ENCODE results near the gene KLHL21. TPM values are rescaled to one million over a fixed set of nuclear protein-coding genes. Genes with fewer than 3 reads are reported as not detected.

KLHL21 gene
- total RNA-seq, 2 experiments from 2014 or later: 18.1 to 19.4 TPM

DNA sequence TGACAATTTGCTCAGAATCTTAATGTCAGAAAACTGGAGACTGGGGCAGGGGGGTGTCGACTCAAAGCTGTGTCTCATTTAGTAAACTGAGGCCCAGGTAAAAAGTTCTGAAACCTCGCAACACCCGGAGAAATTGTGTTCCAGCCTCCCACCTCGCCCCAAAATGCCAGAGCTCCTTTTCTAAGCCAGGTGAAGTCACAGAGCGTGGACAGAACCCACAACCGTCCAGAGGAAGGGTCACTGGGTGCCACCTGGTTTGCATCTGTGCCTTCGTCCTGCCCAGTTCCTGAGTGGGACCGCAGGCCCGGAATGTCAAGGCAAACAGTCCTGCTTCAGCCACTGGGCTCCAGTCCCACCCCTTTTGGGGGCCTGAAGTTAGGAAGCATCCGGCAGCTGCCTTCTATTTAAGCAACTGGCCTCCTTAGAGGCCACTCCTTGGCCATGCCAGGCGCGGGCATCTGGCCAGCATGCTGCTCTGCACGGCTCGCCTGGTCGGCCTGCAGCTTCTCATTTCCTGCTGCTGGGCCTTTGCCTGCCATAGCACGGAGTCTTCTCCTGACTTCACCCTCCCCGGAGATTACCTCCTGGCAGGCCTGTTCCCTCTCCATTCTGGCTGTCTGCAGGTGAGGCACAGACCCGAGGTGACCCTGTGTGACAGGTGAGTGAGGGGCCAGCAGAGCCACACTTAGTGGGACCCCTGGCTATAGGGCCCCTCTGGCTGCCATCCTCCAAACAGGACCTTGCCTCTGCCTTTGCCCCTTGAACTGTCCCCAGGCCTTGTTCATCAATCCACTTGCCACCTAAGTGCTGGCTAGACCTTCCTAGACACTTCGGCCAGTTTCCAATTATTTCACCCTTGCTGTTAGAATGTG, 47.5 kb downstream of the KLHL21 start, which contains the start of gene TAS1R1:
TSS of gene TAS1R1 (plus strand) at position 401 of the 872 bp plus-strand sequence. CDS start at position 468, 67 bp downstream.
- H3K36me3 Mint-ChIP-seq: peaks cover 3% of the 10 kb centered on the region
- CTCF ChIA-PET: interaction anchor here (0.6 to 3.7 kb wide), 30 partner anchors 10 to 319 kb away, joined by 3 to 26 read pairs (median 4); partner anchors contain the start of genes ICMT, PLEKHG5, THAP3 and ZBTB48
- peak within 1 kb of the TSS; percentile 18 for H3K27ac Mint-ChIP-seq
- peaks cover 13% of the 10 kb centered on the region for H3K4me1 Mint-ChIP-seq (ENCODE audit: low read depth)
- H3K27me3 Mint-ChIP-seq: no peaks in the 10 kb centered on the region
- no peak for DNase-seq
- H3K9me3 Mint-ChIP-seq: no peaks in the 10 kb centered on the region
- POLR2A ChIA-PET: interaction anchor here (0.7 to 2.2 kb wide), 5 partner anchors 24 to 55 kb away, joined by 3 to 9 read pairs (median 3); partner anchors contain the start of genes KLHL21 and ZBTB48
- H3K4me3 Mint-ChIP-seq: peak within 1 kb of the TSS; percentile 76
- intact Hi-C loops (cut with micrococcal nuclease): loop anchor here (1.0 to 5.0 kb wide), 3 partner anchors 24 to 63 kb away; partner anchors contain the start of genes PLEKHG5 and ZBTB48

DNA sequence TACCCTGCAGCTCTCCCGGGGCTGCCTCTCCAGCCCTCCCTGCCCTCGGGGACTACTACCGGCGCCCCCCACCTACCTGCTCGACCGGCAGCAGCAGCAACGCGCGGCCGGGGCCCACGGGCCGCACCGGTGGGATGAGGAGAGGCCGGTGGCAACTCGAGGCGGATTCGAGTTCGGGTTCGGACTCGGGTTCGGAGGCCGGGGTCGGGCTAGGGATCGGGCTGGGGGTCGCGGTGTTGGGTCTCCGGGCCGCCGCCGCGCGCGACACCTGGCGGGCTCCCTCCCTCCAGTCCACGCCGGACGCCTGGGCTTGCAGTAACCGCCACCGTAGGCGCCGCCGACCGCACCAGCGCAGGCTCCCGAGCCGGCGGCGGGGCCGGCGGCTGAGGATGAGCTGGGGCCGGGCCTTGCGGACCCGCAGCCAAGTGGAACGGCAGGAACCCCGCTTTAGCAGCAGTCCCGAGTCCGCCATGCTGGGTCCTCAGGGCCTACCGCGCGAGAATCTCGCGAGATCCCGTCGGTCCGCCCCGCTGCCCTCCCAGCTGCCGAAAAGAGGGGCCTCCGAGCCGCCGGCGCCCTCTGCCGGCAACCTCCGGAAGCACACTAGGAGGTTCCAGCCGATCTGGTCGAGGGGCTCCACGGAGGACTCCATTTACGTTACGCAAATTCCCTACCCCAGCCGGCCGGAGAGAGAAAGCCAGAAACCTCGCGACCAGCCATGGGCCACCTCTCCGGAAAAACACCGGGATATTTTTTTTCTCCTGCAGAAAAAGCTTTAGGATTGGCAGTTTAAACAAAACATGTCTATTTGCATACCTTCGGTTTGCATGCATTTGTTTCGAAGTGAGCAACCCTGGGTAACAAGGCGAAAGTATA, 48.4 kb downstream of the KLHL21 start, which contains the start of gene NOL9:
TSS of gene NOL9 (minus strand) at position 483 of the 876 bp plus-strand sequence. CDS start at position 472, 11 bp downstream.
- intact Hi-C loops (cut with micrococcal nuclease): loop anchor here (1.0 to 5.0 kb wide), 3 partner anchors 25 to 62 kb away; partner anchors contain the start of genes PLEKHG5 and ZBTB48
- CTCF ChIA-PET: interaction anchor here (0.5 to 3.7 kb wide), 35 partner anchors 9 to 318 kb away, joined by 3 to 26 read pairs (median 4); partner anchors contain the start of genes ICMT, PLEKHG5, THAP3 and ZBTB48
- peaks cover 4% of the 10 kb centered on the region for H3K36me3 Mint-ChIP-seq
- POLR2A ChIA-PET: interaction anchor here (0.7 to 2.2 kb wide), 6 partner anchors 25 to 63 kb away, joined by 3 to 9 read pairs (median 4); partner anchors contain the start of genes KLHL21, PLEKHG5 and ZBTB48
- peaks cover 13% of the 10 kb centered on the region for H3K4me1 Mint-ChIP-seq (ENCODE audit: low read depth)
- peak; percentile 97 for DNase-seq
- peak within 1 kb of the TSS; percentile 76 for H3K4me3 Mint-ChIP-seq
- no peaks in the 10 kb centered on the region for H3K9me3 Mint-ChIP-seq
- H3K27ac Mint-ChIP-seq: peak within 1 kb of the TSS; percentile 18
- no peaks in the 10 kb centered on the region for H3K27me3 Mint-ChIP-seq

DNA sequence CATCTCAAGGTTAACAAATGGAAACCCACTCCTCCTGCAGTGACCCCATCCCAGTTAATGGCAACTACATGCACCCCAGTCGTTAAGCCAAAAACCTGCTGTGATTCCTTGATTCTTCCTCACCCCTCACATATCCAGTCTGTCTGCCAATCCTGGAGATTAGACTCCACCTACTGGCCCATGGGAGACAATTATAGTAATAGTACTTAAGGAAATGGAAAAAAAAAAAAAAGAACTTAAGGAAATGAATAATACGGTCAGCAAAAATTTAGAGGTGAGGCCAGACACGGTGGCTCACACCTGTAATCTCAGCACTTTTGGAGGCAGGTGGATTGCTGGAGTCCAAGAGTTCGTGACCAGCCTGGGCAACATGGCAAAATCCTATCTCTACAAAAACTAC, 55.4 kb downstream of the KLHL21 start:
- Mint-ChIP-seq H3K27ac (peak overlapping the region; percentile 83), H3K4me3 (no peak overlapping the region), H3K4me1 (ENCODE audit: low read depth) (peaks cover 33% of the 10 kb centered on the region), H3K36me3 (peaks cover 34% of the 10 kb centered on the region), H3K9me3 (no peaks in the 10 kb centered on the region), H3K27me3 (no peaks in the 10 kb centered on the region)
- POLR2A ChIA-PET: no interaction called here
- no peak for DNase-seq
- intact Hi-C loops (cut with micrococcal nuclease): no loop called here
- CTCF ChIA-PET: no interaction called here

DNA sequence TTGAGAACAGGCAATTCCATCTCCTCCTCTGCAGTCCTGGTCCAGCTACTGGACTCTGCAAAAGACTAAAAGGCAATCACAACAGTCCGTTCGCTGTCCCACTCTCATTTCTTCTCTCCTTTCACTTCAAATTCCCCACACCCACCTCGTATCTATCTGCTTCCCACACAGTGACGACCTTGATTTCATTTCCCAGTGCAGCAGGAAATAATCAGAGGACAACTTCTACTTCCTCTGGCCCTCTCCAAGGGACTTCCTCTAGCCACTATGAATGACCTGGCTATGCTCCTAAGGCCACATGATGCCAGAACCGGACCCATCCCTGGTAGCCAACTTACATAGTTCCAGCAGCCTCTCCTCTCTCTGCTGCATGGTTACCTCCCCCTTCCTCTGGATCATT, 56.3 kb downstream of the KLHL21 start:
- POLR2A ChIA-PET: no interaction called here
- DNase-seq: no peak
- Mint-ChIP-seq H3K27ac (peak overlapping the region; percentile 83), H3K4me3 (no peak overlapping the region), H3K9me3 (no peaks in the 10 kb centered on the region), H3K36me3 (peaks cover 38% of the 10 kb centered on the region), H3K27me3 (no peaks in the 10 kb centered on the region), H3K4me1 (ENCODE audit: low read depth) (peaks cover 30% of the 10 kb centered on the region)
- CTCF ChIA-PET: interaction anchor here (0.5 kb wide), 1 partner anchor 9 kb away, joined by 4 read pairs; no protein-coding TSS in a partner anchor
- intact Hi-C loops (cut with micrococcal nuclease): no loop called here

DNA sequence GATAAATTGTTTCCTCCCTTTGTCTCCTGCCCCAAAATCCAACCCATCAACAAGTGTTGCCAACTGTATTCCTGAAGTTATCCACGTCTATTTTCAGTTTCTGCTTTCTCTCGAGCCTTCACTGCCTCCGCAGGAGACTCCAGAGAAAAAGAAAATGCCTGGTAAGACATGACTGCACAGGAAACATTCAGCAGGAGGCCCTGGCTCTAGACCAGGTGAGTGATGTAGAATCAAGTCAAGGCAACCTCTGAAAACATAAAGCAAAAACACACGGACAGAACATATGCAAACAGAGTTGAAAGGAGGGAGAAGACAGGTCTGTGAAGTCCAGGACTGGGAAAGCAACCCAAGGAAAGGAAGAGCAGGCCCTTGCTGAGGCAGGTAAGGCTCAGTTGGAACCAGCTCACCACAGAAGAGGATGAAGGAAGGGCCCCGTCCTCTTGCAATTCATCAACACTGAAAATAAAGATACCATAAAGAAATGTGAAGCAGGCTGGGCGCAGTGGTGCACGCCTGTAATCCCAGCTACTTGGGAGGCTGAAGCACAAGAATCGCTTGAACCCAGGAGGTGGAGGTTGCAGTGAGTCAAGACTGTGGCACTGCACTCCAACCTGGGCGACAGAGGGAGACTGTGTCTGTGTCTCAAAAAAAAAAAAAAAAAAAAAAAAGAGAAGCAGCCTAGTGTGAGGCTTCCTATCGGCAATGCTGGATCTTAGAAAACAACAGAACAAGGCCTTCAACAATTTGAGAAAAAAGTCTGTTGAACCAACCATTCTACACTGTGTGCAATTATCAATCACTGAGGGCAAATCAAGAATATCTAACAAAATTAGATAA, 57.2 kb downstream of the KLHL21 start:
- no peak overlapping the region for H3K4me3 Mint-ChIP-seq

DNA sequence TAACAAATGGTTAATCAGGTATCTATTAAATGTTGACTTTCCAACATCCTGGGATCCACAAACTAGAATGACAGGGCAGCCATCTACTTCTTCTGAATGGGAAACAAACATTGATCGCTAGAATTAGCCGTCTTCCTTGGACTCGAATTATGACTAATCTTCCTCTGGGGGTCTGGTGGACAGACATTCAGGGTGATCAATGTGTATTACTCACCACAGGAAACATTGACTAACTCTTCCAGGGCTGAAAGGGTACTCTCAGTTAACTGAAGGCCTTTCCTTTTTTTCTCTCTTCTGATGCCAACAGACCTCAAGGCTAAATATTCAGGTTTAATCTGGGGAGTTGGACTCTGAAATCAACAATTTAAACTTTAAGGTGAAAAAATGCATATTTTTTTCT, 57.8 kb downstream of the KLHL21 start:
- peaks cover 30% of the 10 kb centered on the region for H3K4me1 Mint-ChIP-seq (ENCODE audit: low read depth)
- intact Hi-C loops (cut with micrococcal nuclease): no loop called here
- H3K27me3 Mint-ChIP-seq: no peaks in the 10 kb centered on the region
- no peak for DNase-seq
- no peak overlapping the region for H3K4me3 Mint-ChIP-seq
- H3K27ac Mint-ChIP-seq: peak overlapping the region; percentile 83
- ChIA-PET CTCF (no interaction called here), POLR2A (no interaction called here)
- peaks cover 34% of the 10 kb centered on the region for H3K36me3 Mint-ChIP-seq
- H3K9me3 Mint-ChIP-seq: no peaks in the 10 kb centered on the region

More for the DNA sequence above, 57.2 kb downstream of the KLHL21 start:
- Mint-ChIP-seq H3K27ac (peak overlapping the region; percentile 83), H3K27me3 (no peaks in the 10 kb centered on the region), H3K4me1 (ENCODE audit: low read depth) (peaks cover 30% of the 10 kb centered on the region), H3K36me3 (peaks cover 38% of the 10 kb centered on the region), H3K9me3 (no peaks in the 10 kb centered on the region)
- intact Hi-C loops (cut with micrococcal nuclease): no loop called here
- ChIA-PET CTCF (interaction anchor here (0.6 kb wide), 1 partner anchor 9 kb away, joined by 3 read pairs; the partner anchor contains the start of gene NOL9), POLR2A (no interaction called here)
- peak; percentile 18 for DNase-seq

Other genes starting within 250 kb of the KLHL21 start
- gene ACOT7, start 209.1 kb downstream of the KLHL21 start, total RNA-seq: 10 to 100 TPM; 93.8 to 94.6 TPM
- under 1 TPM in 1 of 2 experiments, not detected in 1; 0.07 TPM for gene HES2, start 182.9 kb downstream of the KLHL21 start, total RNA-seq
- gene ESPN, start 178.1 kb downstream of the KLHL21 start, total RNA-seq: 1 to 10 TPM in 1 of 2 experiments, under 1 TPM in 1; 0.83 to 1.5 TPM
- gene TNFRSF25, start 136.7 kb downstream of the KLHL21 start, total RNA-seq: 10 to 100 TPM; 90.0 to 97.4 TPM
- 1 to 10 TPM; 2.1 to 2.2 TPM for gene PLEKHG5, start 111.2 kb downstream of the KLHL21 start, total RNA-seq
- gene NOL9, start 48.4 kb downstream of the KLHL21 start, total RNA-seq: 10 to 100 TPM; 29.8 to 32.5 TPM
- gene TAS1R1, start 47.6 kb downstream of the KLHL21 start, total RNA-seq: not detected
- gene ZBTB48, start 22.9 kb downstream of the KLHL21 start, total RNA-seq: 10 to 100 TPM; 24.6 to 28.1 TPM
- gene PHF13, start 10.9 kb upstream of the KLHL21 start, total RNA-seq: 10 to 100 TPM; 16.8 to 16.9 TPM
- gene THAP3, start 22.0 kb upstream of the KLHL21 start, total RNA-seq: 10 to 100 TPM; 22.8 TPM
- gene DNAJC11, start 98.9 kb upstream of the KLHL21 start, total RNA-seq: 10 to 100 TPM; 35.5 to 38.3 TPM
- gene CAMTA1, start 182.6 kb upstream of the KLHL21 start, total RNA-seq: 10 to 100 TPM; 64.7 to 68.9 TPM

Data from activated CD4-positive, alpha-beta memory T cell treated with anti-CD3 and anti-CD28 coated beads for 36 hours (primary cell).